Effector CD4-positive, alpha-beta T cell (primary cell): ENCODE data around the gene DDIT3.

Source experiments
- DNase-seq: peaks from one replicate; pipeline ENCODE4 v3.0.0-alpha.2; 2020

The DDIT3 gene

DNA sequence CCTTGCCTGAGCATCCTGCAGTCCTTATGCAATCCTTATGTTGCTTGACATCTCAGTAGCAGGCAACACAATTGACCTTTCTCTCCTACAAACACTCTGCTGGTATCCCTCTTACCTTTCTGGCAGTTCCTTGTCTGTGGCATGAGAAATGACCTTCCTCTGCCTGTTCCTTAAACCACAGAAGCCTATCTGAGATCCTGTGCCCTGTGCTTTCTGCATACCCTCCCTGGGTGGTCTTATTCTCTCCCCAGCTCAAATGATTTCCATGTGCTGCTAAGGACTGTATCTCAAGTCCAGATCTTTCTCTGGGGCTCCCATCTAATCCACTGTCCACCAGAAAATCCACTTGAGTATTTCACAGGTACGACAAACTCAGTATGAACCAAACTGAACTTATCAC is 38.6 kb downstream of the DDIT3 start:
- DNase-seq = no peak

- peak; percentile 63 for DNase-seq
Measured at GRCh38 chr12:57479376-57480115, 40.8 kb downstream of the DDIT3 start, which contains the start of gene ARHGAP9. Gene ARHGAP9, minus strand, starts transcription at chr12:57479866. Its CDS starts 460 bp downstream, at chr12:57479406.

GRCh38 chr12:57479043-57479375 is 41.3 kb downstream of the DDIT3 start:
- no peak for DNase-seq

DNA sequence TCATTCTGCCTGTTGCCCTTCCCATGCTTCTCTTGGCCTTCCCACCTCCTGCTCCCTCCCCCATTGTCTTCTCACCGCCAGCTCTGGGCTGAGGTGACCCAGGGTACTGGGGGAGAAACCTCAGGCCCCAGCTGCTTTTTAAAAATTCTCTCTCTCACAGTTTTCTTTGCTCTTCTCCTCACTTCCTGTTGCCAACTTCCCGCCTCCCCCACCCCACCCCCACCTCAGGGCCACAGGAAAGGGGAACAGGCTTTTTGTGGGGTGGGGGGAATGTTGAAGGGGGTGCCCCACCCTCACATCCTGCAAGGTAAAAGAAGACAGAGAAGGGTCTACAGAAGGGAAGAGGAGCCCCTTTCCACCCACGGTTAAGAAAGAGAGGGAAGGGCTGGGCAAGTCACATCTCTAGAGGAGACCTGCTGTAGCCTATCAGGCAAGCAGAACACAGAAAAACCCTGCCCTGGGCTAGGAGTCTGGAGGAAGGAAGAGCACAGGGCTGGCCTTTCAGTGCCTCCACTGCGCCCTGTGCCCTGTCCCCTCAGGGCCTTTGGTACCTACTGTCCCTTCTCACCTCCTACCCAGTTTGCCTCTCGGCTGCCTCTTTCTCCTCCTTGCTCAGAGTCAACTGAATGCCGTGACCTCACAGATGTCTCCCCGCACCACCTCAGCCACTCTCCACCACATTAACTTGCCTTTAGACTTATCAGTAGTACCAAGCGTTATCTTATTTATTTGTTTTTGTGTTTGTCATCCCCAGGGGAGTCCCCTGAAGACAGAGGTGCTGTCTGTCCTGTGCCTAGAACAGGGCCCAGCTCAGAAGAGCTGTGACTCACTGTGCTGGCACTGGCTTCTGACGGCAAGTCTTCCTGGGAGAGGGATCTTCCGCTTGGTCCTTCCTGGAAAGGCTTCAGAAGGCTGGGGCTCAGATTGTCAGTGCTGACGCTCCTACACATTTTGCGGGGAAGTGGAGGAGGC is 42.3 kb downstream of the DDIT3 start:
- DNase-seq = peak; percentile 60

GRCh38 chr12:57476993-57477709 is 43.2 kb downstream of the DDIT3 start:
- DNase-seq = no peak

DNA sequence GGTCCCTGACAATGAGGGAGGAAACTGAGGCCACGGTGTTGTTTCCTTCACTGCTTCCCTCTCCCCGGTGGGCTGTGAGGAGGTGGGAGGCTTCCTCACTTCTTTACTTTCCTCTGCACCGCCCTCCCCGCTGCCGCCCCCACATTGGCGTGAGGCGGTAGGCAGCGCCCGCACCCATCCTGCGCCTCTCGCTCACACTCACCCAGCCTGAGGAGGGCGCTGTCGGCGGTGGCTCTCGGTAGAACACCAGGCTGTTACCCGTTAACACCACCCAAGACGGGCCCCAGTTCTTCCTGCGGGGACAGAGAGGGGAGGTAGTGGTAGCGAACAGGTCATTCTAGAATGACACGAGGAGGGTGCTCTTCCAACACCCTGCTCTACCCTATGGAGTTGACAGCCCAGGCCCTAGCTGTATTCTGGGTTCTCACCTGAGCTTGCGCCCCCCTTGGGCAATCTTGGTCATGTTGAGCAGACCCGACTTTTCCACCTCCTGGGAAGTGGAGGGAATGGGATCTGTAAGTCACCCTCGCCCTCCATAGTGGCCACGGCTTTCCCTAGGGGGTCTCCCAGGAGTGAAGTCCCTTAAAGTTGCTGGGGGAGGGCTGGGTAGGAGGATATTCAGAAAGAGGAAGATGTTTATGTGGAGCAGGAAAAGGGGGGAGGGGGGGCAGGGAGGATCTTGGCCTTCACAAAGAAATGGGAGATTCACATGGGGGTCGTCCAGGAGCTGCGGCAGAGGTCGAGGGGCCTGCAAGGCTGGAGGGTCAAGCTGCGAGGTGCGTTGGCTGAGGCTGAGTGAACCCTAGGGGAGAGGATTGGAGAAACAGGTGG is 43.9 kb downstream of the DDIT3 start:
- peak; percentile 48 for DNase-seq

GRCh38 chr12:57475271-57476161 is 44.8 kb downstream of the DDIT3 start:
- no peak for DNase-seq

- DNase-seq = no peak
Measured at GRCh38 chr12:57474862-57475261, 45.5 kb downstream of the DDIT3 start.

GRCh38 chr12:57474430-57474829 is 45.9 kb downstream of the DDIT3 start:
- no peak for DNase-seq

GRCh38 chr12:57473886-57474285 is 46.4 kb downstream of the DDIT3 start:
- DNase-seq = no peak

DNA sequence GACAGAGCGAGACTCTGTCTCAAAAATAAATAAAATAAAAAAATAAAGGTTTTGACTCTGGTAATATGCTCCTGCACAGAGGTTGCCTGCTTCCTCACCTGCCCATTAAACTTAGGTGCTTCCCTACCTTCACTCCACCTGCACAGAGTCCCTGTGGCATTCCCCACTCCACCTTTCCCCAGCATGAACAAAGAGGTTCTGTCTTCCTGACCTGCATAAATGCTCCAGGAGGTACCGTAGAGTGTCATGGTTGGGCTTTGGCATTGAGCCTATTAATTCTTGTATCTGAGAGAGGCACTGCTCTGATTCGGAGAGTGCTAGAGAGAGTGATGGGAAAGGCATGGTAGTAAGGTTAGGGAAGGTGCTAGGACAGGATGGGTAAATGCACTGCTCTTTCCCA is 46.9 kb downstream of the DDIT3 start:
- DNase-seq = no peak

DNA sequence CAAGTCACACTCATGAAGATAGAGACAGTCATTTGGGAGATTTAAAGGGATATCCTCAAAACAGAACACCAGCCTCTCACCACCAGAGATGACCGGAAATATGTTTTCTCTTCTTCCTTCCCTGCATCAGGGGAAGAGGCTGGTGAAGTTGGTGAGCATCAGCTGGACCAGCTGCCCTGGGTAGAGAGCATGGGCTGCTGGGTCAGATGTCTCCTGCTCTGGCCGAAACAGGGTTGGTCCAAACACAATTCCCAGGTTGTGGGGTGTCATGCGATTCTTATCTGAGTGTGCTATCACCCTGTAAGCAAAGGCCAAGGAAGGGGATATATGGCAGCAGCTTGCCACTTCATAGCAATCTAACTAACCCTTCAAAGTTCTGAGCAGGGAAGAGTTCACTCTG is 47.9 kb downstream of the DDIT3 start:
- DNase-seq = no peak

DNA sequence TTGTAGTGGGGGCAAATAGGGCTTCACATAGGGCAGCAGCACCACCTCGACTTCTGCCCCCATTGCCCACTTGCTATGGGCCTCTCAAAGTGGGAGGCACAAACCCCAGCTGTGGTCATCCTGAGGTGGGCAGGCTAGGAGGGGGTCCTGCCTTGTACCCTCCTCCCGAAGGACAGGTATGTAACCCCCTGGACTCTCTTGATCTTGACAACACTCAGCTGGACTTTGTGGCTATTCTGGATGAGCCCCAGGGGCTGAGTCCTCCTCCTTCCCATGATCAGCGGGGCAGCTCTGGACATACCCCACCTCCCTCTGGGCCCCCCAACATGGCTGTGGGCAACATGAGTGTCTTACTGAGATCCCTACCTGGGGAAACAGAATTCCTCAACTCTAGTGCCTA is 48.7 kb downstream of the DDIT3 start:
- no peak for DNase-seq

GRCh38 chr12:57470970-57471656 is 49.2 kb downstream of the DDIT3 start:
- no peak for DNase-seq

- DNase-seq = no peak
Measured at GRCh38 chr12:57470286-57470969, 49.9 kb downstream of the DDIT3 start.

DNA sequence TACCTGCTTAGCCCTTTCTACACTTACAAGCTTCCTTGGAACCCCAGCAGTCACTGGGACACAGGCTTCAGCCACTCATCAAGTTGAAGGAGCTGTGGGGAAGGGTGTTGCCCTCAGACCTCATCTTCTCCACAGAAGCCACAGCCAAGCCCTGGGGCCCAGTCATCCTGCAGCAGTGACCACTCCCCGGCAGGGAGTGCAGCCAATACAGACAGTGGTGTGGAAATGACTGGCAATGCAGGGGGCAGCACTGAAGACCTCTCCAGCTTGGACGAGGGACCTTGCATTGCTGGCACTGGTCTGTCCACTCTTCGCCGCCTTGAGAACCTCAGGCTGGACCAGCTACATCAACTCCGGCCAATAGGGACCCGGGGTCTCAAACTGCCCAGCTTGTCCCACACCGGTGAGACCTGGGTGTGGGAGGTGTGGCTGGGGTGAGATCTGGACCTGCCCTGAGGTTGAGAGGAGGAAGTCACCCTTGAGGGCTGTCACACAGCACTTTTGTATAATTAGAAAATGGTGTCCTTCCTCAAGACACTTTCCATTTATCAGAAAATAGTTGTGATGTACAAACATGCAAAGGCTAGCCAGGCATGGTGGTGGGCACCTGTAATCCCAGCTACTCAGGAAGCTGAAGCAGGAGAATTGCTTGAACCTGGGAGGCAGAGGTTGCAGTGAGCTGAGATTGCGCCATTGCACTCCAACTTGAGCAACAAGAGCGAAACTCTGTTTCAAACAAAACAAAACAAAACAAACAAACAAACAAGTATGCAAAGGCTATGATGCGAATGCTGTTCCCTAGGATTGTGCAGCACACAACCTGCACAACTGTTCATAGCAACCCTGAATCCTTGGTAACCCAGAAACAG is 50.8 kb downstream of the DDIT3 start:
- DNase-seq = no peak

- no peak for DNase-seq
Measured at GRCh38 chr12:57467915-57468314, 52.4 kb downstream of the DDIT3 start.

DNA sequence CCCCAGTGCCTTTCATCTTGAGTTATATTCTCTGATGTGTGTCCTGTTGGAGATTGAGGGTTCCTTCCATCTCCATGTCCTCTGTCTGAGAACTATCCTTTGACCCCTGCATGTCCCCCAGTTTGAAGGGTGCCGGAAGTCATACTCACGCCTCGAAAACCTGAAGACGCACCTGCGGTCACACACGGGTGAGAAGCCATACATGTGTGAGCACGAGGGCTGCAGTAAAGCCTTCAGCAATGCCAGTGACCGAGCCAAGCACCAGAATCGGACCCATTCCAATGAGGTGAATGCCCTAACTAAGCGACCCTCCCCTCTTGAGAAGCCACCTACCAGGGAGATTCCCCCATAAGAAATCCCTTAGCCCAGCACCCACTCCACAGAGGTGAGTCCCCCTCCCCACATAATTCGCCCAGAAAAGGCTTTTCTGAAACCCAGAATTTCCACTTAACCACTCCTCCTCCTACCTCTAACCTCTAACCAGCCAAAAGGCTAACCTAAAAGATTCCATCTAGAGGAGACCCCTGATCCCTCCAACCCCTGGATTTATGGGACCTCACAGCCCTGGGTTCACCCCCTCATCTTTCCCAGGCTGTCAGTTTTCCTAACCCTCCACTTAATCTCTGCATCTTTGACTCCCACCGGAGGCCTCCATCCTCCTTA is 53.0 kb downstream of the DDIT3 start:
- DNase-seq = no peak
